H9 (cell line): ENCODE data around the gene GOLGA1. TPM values are rescaled to one million over a fixed set of nuclear protein-coding genes. Genes with fewer than 3 reads are reported as not detected.
A peak's percentile ranks its signal among the peaks of the same experiment; 100 is the strongest.

Experiments used
- DNase-seq: peaks from one replicate; pipeline ENCODE4 v3.0.0-alpha.2; 2017
- H2AFZ ChIP-seq: one replicate; pipeline ENCODE4 v1.6.1; 2013; ENCODE audit warnings: mild to moderate bottlenecking, low read length, control low read depth, moderate library complexity
- H2AK5ac ChIP-seq: 2 replicates; pipeline ENCODE4 v1.6.1; 2013; ENCODE audit warnings: low read length, control low read depth, mixed read lengths; ENCODE audit not compliant: insufficient read length
- H2BK120ac ChIP-seq: one replicate; pipeline ENCODE4 v1.6.1; 2013; ENCODE audit warnings: low read depth, mild to moderate bottlenecking, low read length, control low read depth, inconsistent platforms; ENCODE audit not compliant: poor library complexity, severe bottlenecking
- H2BK12ac ChIP-seq: 2 replicates; pipeline ENCODE4 v1.6.1; 2013; ENCODE audit warnings: low read length, control low read depth, mixed read lengths, low read depth; ENCODE audit not compliant: insufficient read length
- H2BK15ac ChIP-seq: 2 replicates; pipeline ENCODE4 v1.6.1; 2013; ENCODE audit warnings: low read depth, low read length, control low read depth
- H2BK20ac ChIP-seq: one replicate; pipeline ENCODE4 v1.6.1; 2013; ENCODE audit warnings: low read depth, mild to moderate bottlenecking, low read length, control low read depth, inconsistent platforms; ENCODE audit not compliant: poor library complexity, severe bottlenecking
- H2BK5ac ChIP-seq: 2 replicates; pipeline ENCODE4 v1.6.1; 2013; ENCODE audit warnings: low read length, control low read depth, mixed read lengths; ENCODE audit not compliant: insufficient read length
- H3K14ac ChIP-seq: 2 replicates; pipeline ENCODE4 v1.6.1; 2013; ENCODE audit warnings: low read length, control low read depth; ENCODE audit not compliant: insufficient read depth
- H3K18ac ChIP-seq: 2 replicates; pipeline ENCODE4 v1.6.1; 2013; ENCODE audit warnings: low read depth, mild to moderate bottlenecking, mixed read lengths, low read length, control low read depth; ENCODE audit not compliant: insufficient read length
- H3K23ac ChIP-seq: 2 replicates; pipeline ENCODE4 v1.6.1; 2013; ENCODE audit warnings: low read length, control low read depth, mixed read lengths, low read depth; ENCODE audit not compliant: insufficient read length
- H3K23me2 ChIP-seq: 2 replicates; pipeline ENCODE4 v1.6.1; 2013; ENCODE audit warnings: low read depth, mild to moderate bottlenecking, mixed read lengths, low read length, control low read depth; ENCODE audit not compliant: insufficient read length, poor library complexity, severe bottlenecking
- H3K27ac ChIP-seq: 2 replicates; pipeline ENCODE4 v1.5.1; 2013; ENCODE audit warnings: low read length, control low read depth, mixed read lengths, low read depth; ENCODE audit not compliant: insufficient read length
- H3K27me3 ChIP-seq: 2 replicates; pipeline ENCODE4 v1.6.1; 2013; ENCODE audit warnings: low read length, control low read depth, inconsistent platforms; ENCODE audit not compliant: insufficient read depth
- H3K4ac ChIP-seq: 2 replicates; pipeline ENCODE4 v1.6.1; 2013; ENCODE audit warnings: low read depth, mild to moderate bottlenecking, control low read depth, inconsistent platforms, low read length, moderate library complexity
- H3K4me1 ChIP-seq: 2 replicates; pipeline ENCODE4 v1.6.1; 2013; ENCODE audit warnings: low read length, control low read depth, inconsistent platforms; ENCODE audit not compliant: insufficient read depth
- H3K4me2 ChIP-seq: 2 replicates; pipeline ENCODE4 v1.6.1; 2013; ENCODE audit warnings: low read length, control low read depth, mixed read lengths; ENCODE audit not compliant: insufficient read length, insufficient read depth
- H3K56ac ChIP-seq: 2 replicates; pipeline ENCODE4 v1.6.1; 2013; ENCODE audit warnings: low read depth, mild to moderate bottlenecking, mixed read lengths, low read length, control low read depth; ENCODE audit not compliant: insufficient read length
- H3K79me1 ChIP-seq: 2 replicates; pipeline ENCODE4 v1.6.1; 2013; ENCODE audit warnings: low read depth, mild to moderate bottlenecking, moderate library complexity, low read length, control low read depth, inconsistent platforms; ENCODE audit not compliant: insufficient read depth, poor library complexity, severe bottlenecking
- H3K79me2 ChIP-seq: 2 replicates; pipeline ENCODE4 v1.6.1; 2013; ENCODE audit warnings: low read length, control low read depth, inconsistent platforms; ENCODE audit not compliant: insufficient read depth
- H3K9ac ChIP-seq: 2 replicates; pipeline ENCODE4 v1.6.1; 2013; ENCODE audit warnings: low read length, control low read depth, mixed read lengths; ENCODE audit not compliant: insufficient read length; ENCODE audit errors: extremely low read depth
- H3K9me3 ChIP-seq: one replicate; pipeline ENCODE4 v1.6.1; 2013; ENCODE audit warnings: low read depth, low read length, inconsistent platforms; ENCODE audit not compliant: control insufficient read depth
- H3T11ph ChIP-seq: one replicate; pipeline ENCODE4 v1.6.1; 2013; ENCODE audit warnings: mild to moderate bottlenecking, low read length, control low read depth, inconsistent platforms
- H4K20me1 ChIP-seq: one replicate; pipeline ENCODE4 v1.6.1; 2013; ENCODE audit not compliant: control insufficient read depth, insufficient read length, insufficient read depth
- H4K5ac ChIP-seq: 2 replicates; pipeline ENCODE4 v1.6.1; 2013; ENCODE audit warnings: low read depth, mild to moderate bottlenecking, mixed read lengths, low read length, control low read depth; ENCODE audit not compliant: insufficient read length
- H4K8ac ChIP-seq: replicated peaks from 2 replicates; pipeline ENCODE4 v1.6.1; 2013; ENCODE audit warnings: low read length, control low read depth, mixed read lengths, low read depth; ENCODE audit not compliant: insufficient read length
- H4K91ac ChIP-seq: 2 replicates; pipeline ENCODE4 v1.6.1; 2013; ENCODE audit warnings: low read depth, mild to moderate bottlenecking, moderate library complexity, mixed read lengths, low read length, control low read depth; ENCODE audit not compliant: insufficient read length
- H3K27ac Mint-ChIP-seq, 3 experiments: 2 replicates in 2 of 3; 3 replicates in 1 of 3; pipeline ENCODE4 v1.8.0; 2020 to 2021; ENCODE audit warnings: mixed read lengths in 3 of 3, mild to moderate bottlenecking in 1 of 3, moderate library complexity in 1 of 3
- H3K27me3 Mint-ChIP-seq: 2 replicates; pipeline ENCODE4 v1.8.0; 2021; ENCODE audit warnings: low read depth, mild to moderate bottlenecking, moderate library complexity, mixed read lengths
- H3K36me3 Mint-ChIP-seq, 3 experiments: 2 replicates in 2 of 3; 3 replicates in 1 of 3; pipeline ENCODE4 v1.8.0; 2020 to 2021; ENCODE audit warnings: low read depth in 3 of 3, mixed read lengths in 3 of 3; ENCODE audit not compliant: insufficient read depth in 1 of 3
- H3K4me1 Mint-ChIP-seq, 2 experiments: 2 replicates each; pipeline ENCODE4 v1.8.0; 2020; ENCODE audit warnings: mixed read lengths in 2 of 2
- H3K4me3 Mint-ChIP-seq, 2 experiments: 2 replicates in 1 of 2; 3 replicates in 1 of 2; pipeline ENCODE4 v1.8.0; 2020 to 2021; ENCODE audit warnings: mild to moderate bottlenecking in 2 of 2, mixed read lengths in 2 of 2, moderate library complexity in 1 of 2
- H3K9me3 Mint-ChIP-seq, 2 experiments: 2 replicates in 1 of 2; 3 replicates in 1 of 2; pipeline ENCODE4 v1.8.0; 2020; ENCODE audit warnings: mild to moderate bottlenecking in 2 of 2, mixed read lengths in 2 of 2, moderate library complexity in 1 of 2
- CTCF ChIP-seq: fragments of 200-600 bp; sonication (generic); conservative IDR thresholded peaks from 3 replicates; pipeline ENCODE4 v1.8.0; 2021; ENCODE audit warnings: antibody characterized with exemption, mild to moderate bottlenecking
- WGBS: extraction: QIAGEN DNeasy Blood & Tissue Kit; methylation state at CpG from one replicate; pipeline ENCODE4 v1.1.7; 2013; ENCODE audit warnings: missing lambda C conversion rate, low lambda C conversion rate, mixed read lengths; ENCODE audit not compliant: insufficient read length; ENCODE audit errors: extremely low coverage; 5-methylcytosine and 5-hydroxymethylcytosine counted together
- total RNA-seq: library from RNA; stranded (reverse); gene quantifications from 2 replicates; pipeline ENCODE4 v1.2.1, GENCODE V29; 2021

Gene GOLGA1
- total RNA-seq, 1 experiment from 2014 or later = 7.6 TPM

GRCh38 chr9:124877021-124877782 lies 63.7 kb downstream of the GOLGA1 start:
- no peak for DNase-seq
- no peak overlapping the region; a peak in 1 of 5 replicates for H3K4me3 Mint-ChIP-seq
- H3K36me3 Mint-ChIP-seq = peaks cover 28 to 69% (median 63%) of the 10 kb centered on the region in 3 experiments
- H3K4me2 ChIP-seq = no peak overlapping the region
- no peak overlapping the region for H3K9ac ChIP-seq
- peaks cover 43 to 44% of the 10 kb centered on the region in 2 experiments for H3K4me1 Mint-ChIP-seq
- H3K9me3 ChIP-seq = no peaks in the 10 kb centered on the region
- no peak overlapping the region for H3K18ac ChIP-seq
- H3K27me3 Mint-ChIP-seq = no peaks in the 10 kb centered on the region
- H3K27ac ChIP-seq = no peak overlapping the region
- no peak overlapping the region for H2BK5ac ChIP-seq
- H2BK120ac ChIP-seq = no peak overlapping the region
- H2AK5ac ChIP-seq = no peak overlapping the region
- 100% methylated on average over 3 of the region's 14 CpGs for WGBS
- no peak overlapping the region for H3K56ac ChIP-seq
- no peak overlapping the region for H2BK12ac ChIP-seq
- H3K27ac Mint-ChIP-seq = peak overlapping the region in 2 of 3 experiments; percentile 49 to 79; a peak in 4 of 7 replicates
- no peaks in the 10 kb centered on the region for H3K27me3 ChIP-seq
- peaks cover 2% of the 10 kb centered on the region; the same call in 1 of the 2 replicates for H3K79me2 ChIP-seq
- no peak overlapping the region for H4K5ac ChIP-seq
- no peaks in the 10 kb centered on the region for H3K23me2 ChIP-seq
- H3K4ac ChIP-seq = no peak overlapping the region
- H3K14ac ChIP-seq = no peak overlapping the region
- H2BK15ac ChIP-seq = no peak overlapping the region
- no peaks in the 10 kb centered on the region for H3K9me3 Mint-ChIP-seq
- no peak overlapping the region for H3K23ac ChIP-seq
- no peak for TF ChIP-seq CTCF
- H4K91ac ChIP-seq = no peak overlapping the region
- no peak overlapping the region for H2BK20ac ChIP-seq
- no peak overlapping the region for H2AFZ ChIP-seq
- no peak overlapping the region for H3T11ph ChIP-seq
- no peaks in the 10 kb centered on the region for H4K20me1 ChIP-seq
- H3K79me1 ChIP-seq = peaks cover 5% of the 10 kb centered on the region
- H4K8ac ChIP-seq = no peak overlapping the region
- peaks cover 14% of the 10 kb centered on the region for H3K4me1 ChIP-seq
